SK-N-SH (cell line): ENCODE results near the gene ANKFN1. TPM values are rescaled to one million over a fixed set of nuclear protein-coding genes. Genes with fewer than 3 reads are reported as not detected.

ENCODE experiments used
- CTCF ChIA-PET: fragments of 300-600, 350-600 bp; formaldehyde crosslinking; extraction: SDS; loops from one replicate; lab custom pipeline; 2021; lab: Yijun Ruan, JAX
- POLR2A ChIA-PET: fragments of 350-600 bp; sonication (Branson Sonifier 250); formaldehyde crosslinking; extraction: SDS; loops from one replicate; lab custom pipeline; 2020; ENCODE audit warnings: antibody characterized with exemption, inconsistent platforms; lab: Yijun Ruan, JAX
- DNase-seq: peaks from one replicate; pipeline ENCODE4 v3.0.0; 2012
- H2AFZ ChIP-seq: fragments of 200-600 bp; sonication (generic); 2 replicates; pipeline ENCODE4 v1.8.1; 2016; ENCODE audit warnings: antibody characterized with exemption, mild to moderate bottlenecking, low read depth
- H3F3A ChIP-seq: fragments of 200-600 bp; sonication (generic); replicated peaks from 2 replicates; pipeline ENCODE3; 2016; ENCODE audit warnings: antibody characterized with exemption, mild to moderate bottlenecking; ENCODE audit not compliant: insufficient read depth
- H3K27ac ChIP-seq, 2 experiments: fragments of 200-500 bp in 1 of 2; fragments of 200-600 bp in 1 of 2; sonication (Bioruptor generic) in 1 of 2; sonication (generic), shearing (Covaris generic) in 1 of 2; 2 replicates each; pipeline versions ENCODE4 v1.5.1 to v1.6.1; 2014 to 2016; ENCODE audit warnings: low read depth in 2 of 2, inconsistent platforms in 1 of 2, low read length in 1 of 2, mild to moderate bottlenecking in 1 of 2, mixed read lengths in 1 of 2
- H3K27me3 ChIP-seq: fragments of 200-600 bp; sonication (generic), shearing (Covaris generic); 2 replicates; pipeline ENCODE4 v1.6.1; 2016; ENCODE audit warnings: mixed run types; ENCODE audit not compliant: insufficient read depth
- H3K36me3 ChIP-seq, 2 experiments: fragments of 200-500 bp in 1 of 2; fragments of 200-600 bp in 1 of 2; sonication (Bioruptor generic) in 1 of 2; sonication (generic) in 1 of 2; replicated peaks in 1 of 2; 2 replicates each; pipeline versions ENCODE3 to v1.5.1; 2014 to 2016; ENCODE audit warnings: low read length in 1 of 2, mild to moderate bottlenecking in 1 of 2; ENCODE audit not compliant: insufficient read depth in 2 of 2, control insufficient read depth in 1 of 2
- H3K4me1 ChIP-seq, 2 experiments: fragments of 200-500 bp in 1 of 2; fragments of 200-600 bp in 1 of 2; sonication (Bioruptor generic) in 1 of 2; sonication (generic), shearing (Covaris generic) in 1 of 2; 2 replicates each; pipeline versions ENCODE4 v1.5.1 to v1.6.1; 2014 to 2016; ENCODE audit warnings: low read depth in 1 of 2, low read length in 1 of 2, mixed run types in 1 of 2; ENCODE audit not compliant: insufficient read depth in 2 of 2, control insufficient read depth in 1 of 2
- H3K4me2 ChIP-seq: fragments of 200-600 bp; sonication (generic), shearing (Covaris generic); 2 replicates; pipeline ENCODE4 v1.6.1; 2017; ENCODE audit warnings: mixed run types
- H3K4me3 ChIP-seq, 2 experiments: fragments of 200-500 bp in 1 of 2; fragments of 200-600 bp in 1 of 2; sonication (Bioruptor generic) in 1 of 2; sonication (generic), shearing (Covaris generic) in 1 of 2; 2 replicates each; pipeline versions ENCODE4 v1.5.1 to v1.8.1; 2014 to 2016; ENCODE audit warnings: low read depth in 2 of 2, inconsistent platforms in 1 of 2, low read length in 1 of 2, mild to moderate bottlenecking in 1 of 2, mixed read lengths in 1 of 2, moderate library complexity in 1 of 2
- H3K79me2 ChIP-seq: fragments of 200-600 bp; sonication (generic); 2 replicates; pipeline ENCODE4 v1.8.1; 2017; ENCODE audit warnings: mild to moderate bottlenecking; ENCODE audit not compliant: insufficient read depth
- H3K9ac ChIP-seq: fragments of 200-600 bp; sonication (generic); 2 replicates; pipeline ENCODE4 v1.6.1; 2017; ENCODE audit warnings: mixed run types
- H3K9me2 ChIP-seq: fragments of 200-600 bp; sonication (generic); 2 replicates; pipeline ENCODE4 v1.6.1; 2017; ENCODE audit warnings: mixed run types
- H3K9me3 ChIP-seq: fragments of 200-600 bp; sonication (generic); 2 replicates; pipeline ENCODE4 v1.6.1; 2017; ENCODE audit warnings: mixed run types, mild to moderate bottlenecking, moderate library complexity
- H4K20me1 ChIP-seq: fragments of 200-600 bp; sonication (generic); 2 replicates; pipeline ENCODE4 v1.6.1; 2017; ENCODE audit warnings: mild to moderate bottlenecking, mixed run types; ENCODE audit not compliant: insufficient read depth
- CHD2 ChIP-seq: fragments of 150-350 bp; IDR thresholded peaks from 2 replicates; pipeline ENCODE4 v1.6.1; 2018; ENCODE audit warnings: low read length; ENCODE audit not compliant: partially characterized antibody
- CTCF ChIP-seq: fragments of 200-600 bp; sonication (generic); IDR thresholded peaks from 2 replicates; pipeline ENCODE4 v1.6.1; 2017; ENCODE audit warnings: antibody characterized with exemption, mild to moderate bottlenecking, moderate library complexity
- FOXM1 ChIP-seq: IDR thresholded peaks from 2 replicates; pipeline ENCODE4 v1.4.0; 2012; ENCODE audit warnings: low read depth, mild to moderate bottlenecking
- MAX ChIP-seq: IDR thresholded peaks from 2 replicates; pipeline ENCODE4 v1.4.0; 2012; ENCODE audit warnings: low read depth
- MEF2A ChIP-seq: IDR thresholded peaks from 2 replicates; pipeline ENCODE4 v1.4.0; 2012; ENCODE audit warnings: low read depth, borderline replicate concordance
- NRF1 ChIP-seq: IDR thresholded peaks from 2 replicates; pipeline ENCODE4 v1.6.1; 2012; ENCODE audit warnings: low read depth, mild to moderate bottlenecking, low read length
- POLR2AphosphoS5 ChIP-seq: IDR thresholded peaks from 2 replicates; pipeline ENCODE4 v1.6.1; 2012; ENCODE audit warnings: low read depth, low read length
- RCOR1 ChIP-seq: fragments of 150-350 bp; IDR thresholded peaks from 2 replicates; pipeline ENCODE4 v1.6.1; 2017; ENCODE audit warnings: antibody characterized with exemption, low read length
- RFX5 ChIP-seq: IDR thresholded peaks from 2 replicates; pipeline ENCODE4 v1.6.1; 2012; ENCODE audit warnings: mild to moderate bottlenecking, improper control_type of control experiment, low read length
- TEAD4 ChIP-seq: IDR thresholded peaks from 2 replicates; pipeline ENCODE4 v1.4.0; 2012; ENCODE audit warnings: mild to moderate bottlenecking, borderline replicate concordance; ENCODE audit not compliant: insufficient read depth
- WGBS: methylation state at CpG from one replicate; pipeline ENCODE4 v1.1.6; 2017; ENCODE audit warnings: low lambda C conversion rate; 5-methylcytosine and 5-hydroxymethylcytosine counted together
- polyA plus RNA-seq, 3 experiments: library from polyadenylated mRNA; depleted of rRNA; stranded (reverse); fragments of >200 nt; gene quantifications; 2 replicates each; pipeline ENCODE4 v1.2.3, GENCODE V29; 2012
- TF ChIP-seq, protein P1 (sequence below): IDR thresholded peaks from 2 replicates; pipeline ENCODE4 v1.4.0; 2012; ENCODE audit warnings: low read depth, borderline replicate concordance
- TF ChIP-seq, protein P2 (sequence below): IDR thresholded peaks from 2 replicates; pipeline ENCODE4 v1.6.1; 2012; ENCODE audit warnings: mild to moderate bottlenecking, low read depth, low read length, moderate library complexity
- TF ChIP-seq, protein P3 (sequence below): fragments of 150-350 bp; IDR thresholded peaks from 2 replicates; pipeline ENCODE4 v1.6.1; 2016; ENCODE audit warnings: mild to moderate bottlenecking, low read depth, low read length

ANKFN1 gene
- polyA plus RNA-seq, 1 of the 3 experiments (the other 2 are of a cell fraction): 0.07 TPM

- TF ChIP-seq CHD2: no peak
- TF ChIP-seq, protein P1, sequence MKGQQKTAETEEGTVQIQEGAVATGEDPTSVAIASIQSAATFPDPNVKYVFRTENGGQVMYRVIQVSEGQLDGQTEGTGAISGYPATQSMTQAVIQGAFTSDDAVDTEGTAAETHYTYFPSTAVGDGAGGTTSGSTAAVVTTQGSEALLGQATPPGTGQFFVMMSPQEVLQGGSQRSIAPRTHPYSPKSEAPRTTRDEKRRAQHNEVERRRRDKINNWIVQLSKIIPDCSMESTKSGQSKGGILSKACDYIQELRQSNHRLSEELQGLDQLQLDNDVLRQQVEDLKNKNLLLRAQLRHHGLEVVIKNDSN: no peak
- TF ChIP-seq POLR2AphosphoS5: no peak
- no peak for TF ChIP-seq CTCF
- no peak for TF ChIP-seq FOXM1
- TF ChIP-seq MEF2A: no peak
- TF ChIP-seq, protein P2, sequence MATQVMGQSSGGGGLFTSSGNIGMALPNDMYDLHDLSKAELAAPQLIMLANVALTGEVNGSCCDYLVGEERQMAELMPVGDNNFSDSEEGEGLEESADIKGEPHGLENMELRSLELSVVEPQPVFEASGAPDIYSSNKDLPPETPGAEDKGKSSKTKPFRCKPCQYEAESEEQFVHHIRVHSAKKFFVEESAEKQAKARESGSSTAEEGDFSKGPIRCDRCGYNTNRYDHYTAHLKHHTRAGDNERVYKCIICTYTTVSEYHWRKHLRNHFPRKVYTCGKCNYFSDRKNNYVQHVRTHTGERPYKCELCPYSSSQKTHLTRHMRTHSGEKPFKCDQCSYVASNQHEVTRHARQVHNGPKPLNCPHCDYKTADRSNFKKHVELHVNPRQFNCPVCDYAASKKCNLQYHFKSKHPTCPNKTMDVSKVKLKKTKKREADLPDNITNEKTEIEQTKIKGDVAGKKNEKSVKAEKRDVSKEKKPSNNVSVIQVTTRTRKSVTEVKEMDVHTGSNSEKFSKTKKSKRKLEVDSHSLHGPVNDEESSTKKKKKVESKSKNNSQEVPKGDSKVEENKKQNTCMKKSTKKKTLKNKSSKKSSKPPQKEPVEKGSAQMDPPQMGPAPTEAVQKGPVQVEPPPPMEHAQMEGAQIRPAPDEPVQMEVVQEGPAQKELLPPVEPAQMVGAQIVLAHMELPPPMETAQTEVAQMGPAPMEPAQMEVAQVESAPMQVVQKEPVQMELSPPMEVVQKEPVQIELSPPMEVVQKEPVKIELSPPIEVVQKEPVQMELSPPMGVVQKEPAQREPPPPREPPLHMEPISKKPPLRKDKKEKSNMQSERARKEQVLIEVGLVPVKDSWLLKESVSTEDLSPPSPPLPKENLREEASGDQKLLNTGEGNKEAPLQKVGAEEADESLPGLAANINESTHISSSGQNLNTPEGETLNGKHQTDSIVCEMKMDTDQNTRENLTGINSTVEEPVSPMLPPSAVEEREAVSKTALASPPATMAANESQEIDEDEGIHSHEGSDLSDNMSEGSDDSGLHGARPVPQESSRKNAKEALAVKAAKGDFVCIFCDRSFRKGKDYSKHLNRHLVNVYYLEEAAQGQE: no peak
- no peak for TF ChIP-seq RFX5
- no peak for TF ChIP-seq RCOR1
- TF ChIP-seq MAX: no peak
- no peak for TF ChIP-seq NRF1
- TF ChIP-seq, protein P3, sequence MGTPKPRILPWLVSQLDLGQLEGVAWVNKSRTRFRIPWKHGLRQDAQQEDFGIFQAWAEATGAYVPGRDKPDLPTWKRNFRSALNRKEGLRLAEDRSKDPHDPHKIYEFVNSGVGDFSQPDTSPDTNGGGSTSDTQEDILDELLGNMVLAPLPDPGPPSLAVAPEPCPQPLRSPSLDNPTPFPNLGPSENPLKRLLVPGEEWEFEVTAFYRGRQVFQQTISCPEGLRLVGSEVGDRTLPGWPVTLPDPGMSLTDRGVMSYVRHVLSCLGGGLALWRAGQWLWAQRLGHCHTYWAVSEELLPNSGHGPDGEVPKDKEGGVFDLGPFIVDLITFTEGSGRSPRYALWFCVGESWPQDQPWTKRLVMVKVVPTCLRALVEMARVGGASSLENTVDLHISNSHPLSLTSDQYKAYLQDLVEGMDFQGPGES: no peak
- no peak for TF ChIP-seq TEAD4
- Histone ChIP-seq H3K27ac (no peak overlapping the region), H4K20me1 (no peaks in the 10 kb centered on the region), H3K4me2 (no peak overlapping the region), H3K4me1 (no peaks in the 10 kb centered on the region), H3K36me3 (no peaks in the 10 kb centered on the region), H3K27me3 (peaks cover 23% of the 10 kb centered on the region; the same call in 1 of the 2 replicates), H3F3A (no peaks in the 10 kb centered on the region), H3K9me2 (no peaks in the 10 kb centered on the region), H3K79me2 (no peaks in the 10 kb centered on the region), H3K4me3 (no peak overlapping the region), H3K9ac (no peak overlapping the region), H3K9me3 (no peaks in the 10 kb centered on the region), H2AFZ (no peak overlapping the region)
- ChIA-PET POLR2A (no interaction called here), CTCF (interaction anchor here (0.5 kb wide), 1 partner anchor 667 kb away, joined by 3 read pairs; no protein-coding TSS in a partner anchor)
- no peak for DNase-seq
- WGBS: 1% methylated on average over 2 of the region's 2 CpGs
Observed at GRCh38 chr17:56448371-56448770, 295.1 kb downstream of the ANKFN1 start.
